ENCODE data around the gene GPRC5D. TPM values are rescaled to one million over a fixed set of nuclear protein-coding genes. Genes with fewer than 3 reads are reported as not detected.

The GPRC5D gene
- total RNA-seq, 1 donor from 2014 or later = not detected

DNA sequence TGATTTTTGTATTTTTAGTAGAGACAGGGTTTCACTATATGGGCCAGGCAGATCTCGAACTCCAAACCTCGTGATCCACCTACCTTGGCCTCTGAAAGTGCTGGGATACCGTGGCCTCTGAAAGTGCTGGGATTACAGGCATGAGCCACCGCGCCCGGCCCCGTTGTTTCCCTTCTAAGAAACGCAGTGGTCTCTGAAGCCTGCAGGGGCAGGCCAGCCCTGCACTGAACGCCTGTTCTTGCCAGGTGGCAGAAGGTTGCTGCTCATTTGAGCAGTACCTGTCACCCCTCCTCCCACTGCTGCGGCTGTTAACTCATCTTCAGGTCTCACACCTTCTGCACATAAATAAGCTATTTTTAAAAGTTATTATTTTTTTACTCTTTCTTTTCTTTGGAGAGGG, 36.3 kb downstream of the GPRC5D start:
- Mint-ChIP-seq H3K36me3 (peaks cover 33% of the 10 kb centered on the region), H3K27ac (no peak overlapping the region)
- DNase-seq (ENCODE audit: low spot score in 2 of 2, unreplicated experiment in 2 of 2) = no peak

DNA sequence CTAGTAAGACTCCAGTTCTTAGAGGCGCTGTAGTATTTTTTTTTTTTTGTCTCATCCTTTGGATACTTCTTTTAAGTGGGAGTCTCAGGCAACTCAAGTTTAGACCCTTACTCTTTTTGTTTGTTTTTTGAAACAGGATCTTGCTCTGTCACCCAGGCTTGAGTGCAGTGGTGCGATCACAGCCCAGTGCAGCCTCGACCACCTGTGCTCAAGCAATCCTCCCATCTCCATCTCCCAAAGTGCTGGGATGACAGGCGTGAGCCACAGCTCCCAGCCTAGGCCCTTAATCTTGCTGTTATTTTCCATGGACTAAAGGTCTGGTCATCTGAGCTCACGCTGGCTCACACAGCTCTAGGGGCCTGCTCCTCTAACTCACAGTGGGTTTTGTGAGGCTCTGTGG, 39.3 kb downstream of the GPRC5D start:
- no peaks in the 10 kb centered on the region for H3K27me3 Mint-ChIP-seq (ENCODE audit: low read depth)
- DNase-seq (ENCODE audit: low spot score in 2 of 2, unreplicated experiment in 2 of 2) = no peak

More for the DNA sequence above, 36.3 kb downstream of the GPRC5D start:
- H3K9me3 Mint-ChIP-seq = no peaks in the 10 kb centered on the region
- H3K4me1 Mint-ChIP-seq = peaks cover 25% of the 10 kb centered on the region
- no peak overlapping the region for H3K4me3 Mint-ChIP-seq
- TF ChIP-seq, protein P1, sequence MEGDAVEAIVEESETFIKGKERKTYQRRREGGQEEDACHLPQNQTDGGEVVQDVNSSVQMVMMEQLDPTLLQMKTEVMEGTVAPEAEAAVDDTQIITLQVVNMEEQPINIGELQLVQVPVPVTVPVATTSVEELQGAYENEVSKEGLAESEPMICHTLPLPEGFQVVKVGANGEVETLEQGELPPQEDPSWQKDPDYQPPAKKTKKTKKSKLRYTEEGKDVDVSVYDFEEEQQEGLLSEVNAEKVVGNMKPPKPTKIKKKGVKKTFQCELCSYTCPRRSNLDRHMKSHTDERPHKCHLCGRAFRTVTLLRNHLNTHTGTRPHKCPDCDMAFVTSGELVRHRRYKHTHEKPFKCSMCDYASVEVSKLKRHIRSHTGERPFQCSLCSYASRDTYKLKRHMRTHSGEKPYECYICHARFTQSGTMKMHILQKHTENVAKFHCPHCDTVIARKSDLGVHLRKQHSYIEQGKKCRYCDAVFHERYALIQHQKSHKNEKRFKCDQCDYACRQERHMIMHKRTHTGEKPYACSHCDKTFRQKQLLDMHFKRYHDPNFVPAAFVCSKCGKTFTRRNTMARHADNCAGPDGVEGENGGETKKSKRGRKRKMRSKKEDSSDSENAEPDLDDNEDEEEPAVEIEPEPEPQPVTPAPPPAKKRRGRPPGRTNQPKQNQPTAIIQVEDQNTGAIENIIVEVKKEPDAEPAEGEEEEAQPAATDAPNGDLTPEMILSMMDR (IDR thresholded peaks at IDR 0.05; ENCODE audit: unreplicated experiment) = no peak
- H3K27me3 Mint-ChIP-seq (ENCODE audit: low read depth) = no peaks in the 10 kb centered on the region

DNA sequence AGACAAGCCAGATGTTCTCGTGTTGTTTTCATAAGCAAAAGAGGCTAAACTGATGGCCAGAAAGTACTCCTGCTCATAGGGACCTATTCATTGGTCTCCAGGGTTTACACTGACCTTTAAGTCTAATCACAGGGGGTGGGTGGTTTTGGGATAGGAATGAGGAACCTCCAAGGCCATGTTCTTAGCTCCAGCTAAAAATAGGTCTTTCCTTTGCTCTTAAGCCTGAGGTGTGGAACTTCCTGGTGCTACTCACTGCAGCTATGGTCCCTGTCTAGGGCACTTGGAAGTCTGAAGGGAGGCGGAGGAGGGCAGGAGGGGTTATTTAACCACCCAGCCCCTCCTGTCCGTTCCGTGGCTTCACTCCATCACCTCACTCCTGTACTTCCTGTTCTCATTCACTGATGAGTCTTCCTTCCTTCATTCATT, 42.0 kb downstream of the GPRC5D start:
- H3K27me3 Mint-ChIP-seq (ENCODE audit: low read depth) = no peaks in the 10 kb centered on the region
- H3K9me3 Mint-ChIP-seq = no peaks in the 10 kb centered on the region
- TF ChIP-seq, protein P1 (IDR thresholded peaks at IDR 0.05; ENCODE audit: unreplicated experiment) = no peak
- H3K36me3 Mint-ChIP-seq = peaks cover 48% of the 10 kb centered on the region
- peak overlapping the region; percentile 77 for H3K27ac Mint-ChIP-seq
- H3K4me3 Mint-ChIP-seq = no peak overlapping the region
- H3K4me1 Mint-ChIP-seq = peaks cover 32% of the 10 kb centered on the region
- DNase-seq (ENCODE audit: low spot score in 2 of 2, unreplicated experiment in 2 of 2) = no peak

More for the DNA sequence above, 39.3 kb downstream of the GPRC5D start:
- peaks cover 42% of the 10 kb centered on the region for H3K4me1 Mint-ChIP-seq
- H3K4me3 Mint-ChIP-seq = no peak overlapping the region
- TF ChIP-seq, protein P1 (IDR thresholded peaks at IDR 0.05; ENCODE audit: unreplicated experiment) = no peak
- H3K9me3 Mint-ChIP-seq = no peaks in the 10 kb centered on the region
- H3K36me3 Mint-ChIP-seq = peaks cover 42% of the 10 kb centered on the region
- no peak overlapping the region for H3K27ac Mint-ChIP-seq

DNA sequence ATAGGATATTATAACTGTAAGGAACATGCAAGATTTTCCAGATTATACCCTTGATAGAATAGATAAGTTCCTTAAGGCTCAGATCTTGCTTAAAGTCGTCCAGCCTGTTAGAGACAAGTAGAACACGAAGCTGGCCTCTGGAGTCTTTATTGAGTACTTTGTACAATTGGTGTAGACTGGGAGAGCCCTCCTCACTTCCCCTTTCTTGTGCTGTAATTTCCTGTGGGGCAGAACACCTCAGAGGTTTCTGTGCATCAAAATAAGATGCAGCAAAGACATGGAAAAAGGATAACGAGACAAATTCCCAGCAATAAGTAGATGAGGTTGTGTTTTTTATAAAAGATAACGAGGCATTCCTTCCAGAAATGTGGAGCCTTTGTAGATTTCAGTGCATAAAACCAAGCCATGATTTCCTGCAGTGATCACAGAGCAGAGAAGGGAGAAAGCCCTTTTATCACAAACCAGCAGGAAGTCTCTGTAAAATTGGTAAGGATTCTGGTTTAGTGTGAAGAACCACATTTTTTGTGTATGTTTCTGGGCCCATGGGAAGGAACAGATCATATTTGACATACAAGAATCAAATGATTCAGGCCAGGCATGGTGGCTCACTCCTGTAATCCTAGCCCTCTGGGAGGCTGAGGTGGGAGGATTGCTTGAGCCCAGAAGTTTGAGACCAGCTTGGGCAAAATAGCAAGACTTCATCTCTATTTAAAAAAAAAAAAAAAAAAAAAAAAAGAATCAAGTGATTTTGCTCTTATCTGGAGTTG, 42.6 kb downstream of the GPRC5D start:
- DNase-seq (ENCODE audit: low spot score in 2 of 2, unreplicated experiment in 2 of 2) = no peak
- no peaks in the 10 kb centered on the region for H3K27me3 Mint-ChIP-seq (ENCODE audit: low read depth)
- no peak overlapping the region for H3K4me3 Mint-ChIP-seq
- TF ChIP-seq, protein P1 (IDR thresholded peaks at IDR 0.05; ENCODE audit: unreplicated experiment) = no peak
- peaks cover 48% of the 10 kb centered on the region for H3K36me3 Mint-ChIP-seq
- peaks cover 33% of the 10 kb centered on the region for H3K4me1 Mint-ChIP-seq
- H3K27ac Mint-ChIP-seq = peak overlapping the region; percentile 89
- no peaks in the 10 kb centered on the region for H3K9me3 Mint-ChIP-seq

DNA sequence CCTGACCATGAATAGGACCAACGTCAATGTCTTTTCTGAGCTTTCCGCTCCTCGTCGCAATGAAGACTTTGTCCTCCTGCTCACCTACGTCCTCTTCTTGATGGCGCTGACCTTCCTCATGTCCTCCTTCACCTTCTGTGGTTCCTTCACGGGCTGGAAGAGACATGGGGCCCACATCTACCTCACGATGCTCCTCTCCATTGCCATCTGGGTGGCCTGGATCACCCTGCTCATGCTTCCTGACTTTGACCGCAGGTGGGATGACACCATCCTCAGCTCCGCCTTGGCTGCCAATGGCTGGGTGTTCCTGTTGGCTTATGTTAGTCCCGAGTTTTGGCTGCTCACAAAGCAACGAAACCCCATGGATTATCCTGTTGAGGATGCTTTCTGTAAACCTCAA, 43.3 kb downstream of the GPRC5D start:
- peaks cover 48% of the 10 kb centered on the region for H3K36me3 Mint-ChIP-seq
- H3K27ac Mint-ChIP-seq = peak overlapping the region; percentile 89
- no peak overlapping the region for H3K4me3 Mint-ChIP-seq
- no peaks in the 10 kb centered on the region for H3K27me3 Mint-ChIP-seq (ENCODE audit: low read depth)
- H3K9me3 Mint-ChIP-seq = no peaks in the 10 kb centered on the region
- peaks cover 35% of the 10 kb centered on the region for H3K4me1 Mint-ChIP-seq
- TF ChIP-seq, protein P1 (IDR thresholded peaks at IDR 0.05; ENCODE audit: unreplicated experiment) = no peak
- no peak for DNase-seq (ENCODE audit: low spot score in 2 of 2, unreplicated experiment in 2 of 2)

All from mesothelial cell of epicardium (in vitro differentiated cells).